K562 (cell line): Measurements from ENCODE around the gene RASGEF1C. TPM values are rescaled to one million over a fixed set of nuclear protein-coding genes. Genes with fewer than 3 reads are reported as not detected.

Source experiments
- ATAC-seq: fragments of 200-7000 bp; cut with Tn5 transposase; 3 replicates; pipeline ENCODE4 v1.9.1; 2020; ENCODE audit warnings: moderate library complexity
- BruUV-seq: library from RNA; stranded (reverse); fragments of 400-500 nt; replicated peaks from 2 replicates; lab custom pipeline; 2021; lab: Mats Ljungman, UMichigan
- CTCF ChIA-PET: fragments of 300-600 bp; formaldehyde crosslinking; extraction: SDS; loops from one replicate; lab custom pipeline; 2021; ENCODE audit warnings: low intra/inter-chr PET ratio; lab: Yijun Ruan, JAX
- POLR2A ChIA-PET: fragments of 300-600, 350-650 bp; sonication (Branson Sonifier 250); formaldehyde crosslinking; extraction: SDS; loops from one replicate; lab custom pipeline; 2021; ENCODE audit warnings: antibody characterized with exemption, inconsistent platforms; lab: Yijun Ruan, JAX
- DNase-seq, 4 experiments: peaks; one replicate each; pipeline versions ENCODE4 v3.0.0 to v3.0.0-alpha.2; 2011 to 2018; ENCODE audit warnings: low spot score in 3 of 4, mixed read lengths in 3 of 4; ENCODE audit errors: extremely low read depth in 1 of 4
- FAIRE-seq: peaks from 2 replicates; lab custom pipeline; 2011; peaks lifted over from hg19 to GRCh38; lab: Jason Lieb, UNC
- H2AFZ ChIP-seq: 2 replicates; pipeline ENCODE4 v1.6.0; 2011; ENCODE audit warnings: low read depth, low read length, control low read depth, inconsistent platforms
- H3K27ac ChIP-seq: fragments of 200-600 bp; 3 replicates; pipeline ENCODE4 v1.8.0; 2011; ENCODE audit warnings: low read depth, mild to moderate bottlenecking, control low read depth, inconsistent platforms, low read length, moderate library complexity, mixed read lengths; ENCODE audit errors: extremely low read depth
- H3K27me3 ChIP-seq, 2 experiments: fragments of 300-600 bp in 1 of 2; 2 replicates in 1 of 2; 3 replicates in 1 of 2; pipeline versions ENCODE4 v1.6.0 to v1.8.0; 2011; ENCODE audit warnings: inconsistent platforms in 2 of 2, low read length in 2 of 2, mild to moderate bottlenecking in 1 of 2, mixed read lengths in 1 of 2, moderate library complexity in 1 of 2; ENCODE audit not compliant: control insufficient read depth in 2 of 2, insufficient read depth in 2 of 2
- H3K36me3 ChIP-seq: fragments of 300-600 bp; 3 replicates; pipeline ENCODE4 v1.8.0; 2011; ENCODE audit warnings: mild to moderate bottlenecking, low read length, inconsistent platforms; ENCODE audit not compliant: control insufficient read depth, insufficient read depth
- H3K4me1 ChIP-seq, 2 experiments: fragments of 200-600 bp in 1 of 2; replicated peaks in 1 of 2; 2 replicates in 1 of 2; 3 replicates in 1 of 2; pipeline versions ENCODE4 v1.5.1 to v1.8.0; 2011; ENCODE audit warnings: inconsistent platforms in 2 of 2, low read length in 2 of 2, mild to moderate bottlenecking in 1 of 2, mixed read lengths in 1 of 2, moderate library complexity in 1 of 2; ENCODE audit not compliant: control insufficient read depth in 2 of 2, insufficient read depth in 2 of 2
- H3K4me2 ChIP-seq: 2 replicates; pipeline ENCODE4 v1.6.1; 2011; ENCODE audit warnings: low read length, control low read depth, inconsistent platforms, mixed read lengths; ENCODE audit not compliant: insufficient read depth
- H3K4me3 ChIP-seq: fragments of 200-600 bp; sonication (generic), shearing (Covaris generic); 2 replicates; pipeline ENCODE4 v1.5.1; 2016; ENCODE audit warnings: control low read depth, inconsistent platforms
- H3K79me2 ChIP-seq: fragments of 200-600 bp; 3 replicates; pipeline ENCODE4 v1.8.0; 2011; ENCODE audit warnings: low read length, inconsistent platforms; ENCODE audit not compliant: control insufficient read depth, insufficient read depth
- H3K9ac ChIP-seq, 2 experiments: 2 replicates each; pipeline versions ENCODE4 v1.6.0 to v1.6.1; 2011; ENCODE audit warnings: low read depth in 2 of 2, low read length in 2 of 2, control low read depth in 1 of 2, inconsistent platforms in 1 of 2, mild to moderate bottlenecking in 1 of 2, mixed read lengths in 1 of 2; ENCODE audit not compliant: insufficient read depth in 1 of 2
- H3K9me1 ChIP-seq: one replicate; pipeline ENCODE4 v1.6.0; 2011; ENCODE audit warnings: inconsistent platforms, mild to moderate bottlenecking, low read length, moderate library complexity; ENCODE audit not compliant: control insufficient read depth, insufficient read depth
- H3K9me3 ChIP-seq: replicated peaks from 2 replicates; pipeline ENCODE4 v1.5.1; 2011; ENCODE audit warnings: low read depth, low read length, inconsistent platforms; ENCODE audit not compliant: control insufficient read depth, insufficient read depth
- H4K20me1 ChIP-seq: replicated peaks from 2 replicates; pipeline ENCODE4 v1.6.1; 2011; ENCODE audit warnings: low read length, inconsistent platforms, mixed read lengths; ENCODE audit not compliant: control insufficient read depth, insufficient read depth
- DACH1 ChIP-seq: fragments of 450-650 bp; IDR thresholded peaks from 2 replicates; pipeline ENCODE4 v1.6.1; 2018; ENCODE audit not compliant: partially characterized antibody
- SUPT5H ChIP-seq: fragments of 450-650 bp; IDR thresholded peaks from 2 replicates; pipeline ENCODE4 v1.6.1; 2016
- TFE3 ChIP-seq: fragments of 450-650 bp; formaldehyde crosslinking; IDR thresholded peaks from 2 replicates; pipeline ENCODE4 v1.4.0; 2020; ENCODE audit warnings: mild to moderate bottlenecking, mixed read lengths
- ZBTB43 ChIP-seq: sonication (generic); formaldehyde crosslinking; IDR thresholded peaks from 2 replicates; pipeline ENCODE4 v1.8.0; 2023; ENCODE audit warnings: mild to moderate bottlenecking, missing genetic modification reagents
- ZNF140 ChIP-seq: fragments of 250-450 bp; sonication (Bioruptor Pico); IDR thresholded peaks from 2 replicates; pipeline ENCODE4 v1.8.0; 2021; ENCODE audit warnings: moderate library complexity, mild to moderate bottlenecking, inconsistent platforms
- WGBS: fragments of 100-300 bp; shearing (Covaris generic); methylation state at CpG from one replicate; pipeline ENCODE4 v1.1.6; 2016; ENCODE audit warnings: low coverage, mixed read lengths; ENCODE audit not compliant: insufficient coverage; ENCODE audit errors: missing lambda C conversion rate; 5-methylcytosine and 5-hydroxymethylcytosine counted together
- in situ Hi-C: fragments of 300-500 bp; cut with MboI; formaldehyde crosslinking; loops from 4 replicates; pipeline ENCODE4 v1.15.0; 2018; ENCODE audit warnings: inconsistent platforms, mixed read lengths
- intact Hi-C: fragments of 100-400 bp; cut with micrococcal nuclease; formaldehyde crosslinking; loops from 2 replicates; pipeline ENCODE4 v1.14.2; 2022
- polyA plus RNA-seq, 8 experiments: library from polyadenylated mRNA; depleted of rRNA in 4 of 8; stranded (reverse) in 5 of 8; unstranded in 3 of 8; fragments of >200 nt; fragmentation: Nextera tagmentation in 2 of 8; fragmentation: Illumina TruSeq in 1 of 8; extraction: Ambion mirVana in 2 of 8; extraction: Trizol in 1 of 8; gene quantifications; 2 replicates each; pipeline versions ENCODE4 v1.2.1 to v1.2.3, GENCODE V29; 2011 to 2014; ENCODE audit warnings: inconsistent platforms in 1 of 8, missing spikeins in 1 of 8
- total RNA-seq, 7 experiments: library from RNA; depleted of rRNA in 6 of 7; stranded (reverse); fragments of >200 nt in 6 of 7; fragmentation: Illumina TruSeq in 2 of 7; extraction: Trizol in 2 of 7; gene quantifications; 2 replicates each; pipeline versions ENCODE4 v1.2.1 to v1.2.3, GENCODE V29; 2011 to 2021; ENCODE audit warnings: low replicate concordance in 1 of 7

RASGEF1C gene
- total and polyA plus RNA-seq, 9 of the 15 experiments (the other 6 are each of a cell fraction or from before 2014, with no cell fraction given) = 0.04 to 1.1 (median 0.21) TPM; not detected in 4

GRCh38 chr5:180204276-180204819, 4.7 kb downstream of the RASGEF1C start:
- no peak overlapping the region for H2AFZ ChIP-seq
- POLR2A ChIA-PET = no interaction called here
- H3K79me2 ChIP-seq = no peaks in the 10 kb centered on the region
- no peak overlapping the region for H3K4me3 ChIP-seq
- H3K9me3 ChIP-seq = no peaks in the 10 kb centered on the region
- no peak overlapping the region for H3K9ac ChIP-seq
- no peaks in the 10 kb centered on the region for H3K36me3 ChIP-seq
- no peak overlapping the region for H3K27ac ChIP-seq
- CTCF ChIA-PET = no interaction called here
- H3K27me3 ChIP-seq = peaks cover 5 to 15% of the 10 kb centered on the region in 2 experiments; a peak in 3 of 5 replicates
- intact Hi-C loops = loop anchor here (5.0 to 10.0 kb wide), 4 partner anchors 72 to 400 kb away; partner anchors contain the start of gene MAPK9
- no peaks in the 10 kb centered on the region for H3K9me1 ChIP-seq
- no peak for TF ChIP-seq ZNF140 (CRISPR knock-in tag)
- TF ChIP-seq ZBTB43 (CRISPR knock-in tag) = no peak
- TF ChIP-seq SUPT5H = no peak
- peak; percentile 86 for TF ChIP-seq DACH1
- peak; percentile 48 for TF ChIP-seq TFE3 (CRISPR knock-in tag)
- no peak overlapping the region for H3K4me2 ChIP-seq
- ATAC-seq (no peak), FAIRE-seq (no peak), DNase-seq (no peak)
- 0% methylated on average over 1 of the region's 1 CpG for WGBS
- no TSS peak for BruUV-seq
- no peaks in the 10 kb centered on the region for H4K20me1 ChIP-seq
- H3K4me1 ChIP-seq = peaks cover 3 to 20% of the 10 kb centered on the region in 2 experiments; a peak in 3 of 5 replicates
- in situ Hi-C loops = loop anchor here (10.0 kb wide), 1 partner anchor 450 kb away; no protein-coding TSS in a partner anchor
